Activated CD4-positive, CD25-positive, alpha-beta regulatory T cell treated with anti-CD3 and anti-CD28 coated beads, Interleukin-2, amount 50 U/mL, for 16 hours (primary cell): ENCODE results near the gene ADGRG2.

ENCODE experiments used
- DNase-seq: peaks from one replicate; pipeline ENCODE4 v3.0.0-alpha.2; 2020; ENCODE audit warnings: low read depth, low spot score

The ADGRG2 gene

DNA sequence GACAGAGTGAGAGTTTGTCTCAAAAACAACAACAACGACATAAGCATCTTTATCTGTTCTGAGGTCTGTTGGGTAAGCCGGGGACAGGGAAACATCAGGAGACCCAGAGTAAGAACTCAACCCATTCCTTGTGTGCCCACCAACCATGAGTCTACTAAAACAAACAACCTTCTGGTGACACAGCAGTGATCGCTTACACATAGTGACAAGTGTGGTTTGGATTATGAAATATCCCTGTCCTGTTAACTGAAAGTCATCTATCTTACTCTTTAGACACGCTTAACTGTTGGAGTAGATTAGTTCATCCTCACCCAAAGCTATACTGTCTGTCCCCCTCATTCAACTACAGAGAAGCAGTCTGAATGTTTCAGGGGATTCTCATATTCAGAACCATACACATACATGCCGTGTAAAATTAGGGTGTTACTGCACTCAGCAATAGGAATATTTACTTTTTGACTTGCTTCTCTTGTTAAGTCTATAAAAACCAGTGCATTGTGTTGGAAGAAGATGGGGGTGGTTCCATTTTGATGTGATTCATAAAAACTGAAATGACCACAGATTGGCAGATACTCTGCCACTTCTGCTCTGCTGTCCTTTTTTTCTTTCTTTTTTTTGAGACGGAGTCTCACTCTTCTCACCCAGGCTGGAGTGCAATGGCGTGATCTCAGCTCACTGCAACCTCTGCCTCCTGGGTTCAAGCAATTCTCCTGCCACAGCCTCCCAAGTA is 165.8 kb downstream of the ADGRG2 start:
- DNase-seq, result no peak

DNA sequence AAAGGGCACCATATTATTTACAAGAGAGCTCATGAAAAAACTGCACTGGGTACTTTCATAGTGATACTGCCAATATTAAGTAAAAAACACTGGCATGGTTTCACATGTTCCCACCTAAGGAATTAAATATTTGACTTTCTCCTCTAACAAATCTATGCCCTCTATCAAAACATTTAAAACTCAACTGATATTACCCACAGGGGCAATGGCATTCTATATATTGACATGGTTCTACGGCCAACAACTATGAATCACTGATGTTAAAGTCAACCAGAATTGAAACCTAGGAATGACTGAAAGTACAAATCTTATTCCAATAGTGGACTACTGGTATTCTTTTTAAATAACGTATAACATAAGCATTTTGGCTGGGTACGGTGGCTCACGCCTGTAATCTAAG is 166.6 kb downstream of the ADGRG2 start:
- DNase-seq, result no peak

DNA sequence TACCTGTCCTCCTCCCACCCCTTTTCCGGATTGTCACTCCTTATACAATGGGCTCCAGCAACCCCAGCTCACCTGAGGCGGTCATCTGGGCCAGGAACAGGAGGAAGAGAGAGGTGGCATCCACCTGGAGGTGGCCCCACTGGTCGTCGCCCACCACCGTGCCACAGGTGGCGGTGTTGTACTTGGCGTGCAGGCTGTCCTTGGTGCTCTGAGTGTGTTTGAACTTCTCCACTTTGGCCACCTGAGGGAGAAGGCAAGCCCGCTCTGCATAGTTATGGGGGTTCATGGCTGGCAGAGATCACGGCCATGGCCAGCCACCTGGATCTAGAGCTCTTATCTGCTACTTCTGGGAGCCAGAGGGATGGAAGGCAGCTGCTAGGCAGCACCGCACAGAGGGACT is 171.2 kb downstream of the ADGRG2 start:
- no peak for DNase-seq

DNA sequence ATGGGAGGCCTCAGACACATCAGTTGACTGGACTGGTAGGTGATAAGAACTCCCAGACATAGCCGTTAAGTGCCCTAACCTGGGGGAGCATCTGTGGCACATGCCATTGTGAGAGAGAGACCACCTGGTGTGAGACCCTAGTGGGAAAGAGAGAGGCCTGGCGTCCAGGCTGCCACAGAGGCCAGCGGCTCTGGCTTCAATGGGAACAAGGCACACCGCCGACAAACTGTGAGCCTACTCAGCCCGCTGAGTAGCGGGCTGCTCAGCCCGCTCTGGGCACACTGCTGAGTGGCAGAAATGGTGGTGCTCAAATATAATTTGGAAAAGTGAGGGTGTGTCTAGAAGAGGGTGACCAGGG is 172.3 kb downstream of the ADGRG2 start:
- no peak for DNase-seq

DNA sequence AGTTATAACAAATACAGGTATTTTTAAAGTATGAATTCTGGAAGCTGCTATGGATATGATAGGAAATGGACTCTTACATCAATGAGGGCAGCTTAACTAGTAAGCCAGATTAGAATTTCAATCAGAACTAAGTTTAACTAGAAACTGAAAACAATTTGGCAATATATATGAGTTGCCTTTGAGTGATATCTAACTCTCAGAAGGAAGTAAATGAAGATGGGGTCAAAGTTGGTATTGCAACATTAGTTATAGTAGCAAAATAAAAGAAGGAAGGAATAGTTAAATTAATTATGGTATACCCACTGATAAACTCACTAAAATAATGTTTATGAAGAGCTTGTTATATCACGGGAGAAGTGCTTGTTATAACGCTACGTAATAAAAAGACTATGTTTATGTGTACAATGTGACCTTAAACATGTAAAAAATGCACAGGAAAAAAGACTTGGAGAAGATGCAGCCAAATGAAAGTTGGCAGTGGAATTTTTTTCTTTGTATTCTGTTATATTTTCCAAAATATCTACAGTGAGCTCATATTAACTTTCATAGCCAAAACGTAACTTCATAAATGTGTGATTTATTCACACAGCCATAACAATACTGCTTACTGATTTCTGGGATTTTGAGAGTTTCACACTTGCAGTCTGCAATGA is 172.9 kb downstream of the ADGRG2 start:
- DNase-seq, result no peak

DNA sequence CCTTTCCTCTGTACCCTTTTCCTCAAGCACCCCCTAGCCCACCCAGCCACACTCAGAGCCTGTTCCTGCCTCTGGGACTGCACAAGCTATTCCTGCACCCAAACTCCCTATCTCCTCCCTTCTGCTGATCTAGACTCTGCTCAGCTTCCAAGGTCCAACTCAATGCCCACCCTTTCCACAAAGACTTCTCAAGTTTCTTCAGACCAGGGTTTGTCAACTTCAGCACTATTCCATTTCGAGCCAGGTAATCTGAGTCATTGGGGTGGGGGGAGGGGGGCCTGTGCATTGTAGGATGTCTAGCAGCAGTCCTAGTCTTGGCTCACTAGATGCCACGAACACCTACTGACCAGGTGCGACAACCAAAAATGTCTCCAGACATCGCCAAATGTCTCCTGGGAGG is 175.7 kb downstream of the ADGRG2 start:
- DNase-seq, result no peak

DNA sequence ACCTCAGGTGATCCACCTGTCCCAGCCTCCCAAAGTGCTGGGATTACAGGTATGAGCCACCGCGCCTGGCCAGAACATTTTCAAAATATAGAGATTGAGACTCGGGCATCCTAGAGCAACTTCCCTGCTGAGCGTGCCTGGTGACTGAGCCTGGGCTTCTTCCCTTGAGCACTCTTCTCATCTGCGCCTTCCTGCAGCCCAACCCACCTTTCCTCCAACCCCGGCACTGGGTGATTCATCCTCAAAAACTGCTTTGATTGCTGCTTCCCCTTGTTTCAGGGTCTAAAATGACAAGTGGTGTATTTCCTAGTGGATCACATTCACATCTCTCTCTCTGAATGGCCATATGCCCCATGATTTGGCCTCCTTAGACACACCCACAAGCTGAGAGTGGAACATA is 176.1 kb downstream of the ADGRG2 start:
- DNase-seq, result no peak

DNA sequence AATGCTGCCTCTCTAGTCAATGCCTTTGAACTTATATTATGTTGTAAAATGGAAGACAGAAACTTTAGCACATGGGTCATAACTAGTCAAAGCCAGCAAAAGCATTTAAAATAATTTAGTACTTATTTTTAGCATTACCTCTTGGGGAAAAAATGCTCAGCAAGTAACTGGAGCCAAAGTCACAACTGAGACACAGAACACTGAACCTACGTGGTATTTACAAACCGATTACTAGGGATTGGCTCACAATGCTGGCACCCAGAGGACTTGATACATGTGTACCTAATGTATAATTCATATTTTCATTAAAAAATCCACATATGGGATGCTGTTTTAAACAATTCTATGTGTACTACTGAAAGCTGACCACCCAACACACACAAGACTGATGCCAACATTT is 176.8 kb downstream of the ADGRG2 start:
- no peak for DNase-seq

DNA sequence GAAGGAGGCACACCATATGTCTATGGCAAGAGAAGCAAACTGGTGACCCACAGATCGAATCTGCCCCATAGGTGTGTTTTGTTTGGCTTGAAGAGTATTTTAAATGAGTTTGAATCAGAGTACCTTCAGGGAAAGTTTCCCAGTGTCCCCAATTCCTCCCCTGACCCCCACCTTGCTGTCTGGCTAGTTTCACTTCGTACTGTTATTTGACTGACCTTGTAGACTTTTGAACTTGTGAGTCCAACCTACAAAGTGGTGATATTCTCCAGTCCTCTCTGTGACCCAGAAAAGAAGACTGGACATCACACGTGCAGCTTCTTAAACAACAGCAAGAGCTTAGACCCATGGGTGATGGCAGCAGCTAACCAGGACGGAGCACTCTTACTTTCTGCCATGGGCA is 177.8 kb downstream of the ADGRG2 start:
- no peak for DNase-seq

DNA sequence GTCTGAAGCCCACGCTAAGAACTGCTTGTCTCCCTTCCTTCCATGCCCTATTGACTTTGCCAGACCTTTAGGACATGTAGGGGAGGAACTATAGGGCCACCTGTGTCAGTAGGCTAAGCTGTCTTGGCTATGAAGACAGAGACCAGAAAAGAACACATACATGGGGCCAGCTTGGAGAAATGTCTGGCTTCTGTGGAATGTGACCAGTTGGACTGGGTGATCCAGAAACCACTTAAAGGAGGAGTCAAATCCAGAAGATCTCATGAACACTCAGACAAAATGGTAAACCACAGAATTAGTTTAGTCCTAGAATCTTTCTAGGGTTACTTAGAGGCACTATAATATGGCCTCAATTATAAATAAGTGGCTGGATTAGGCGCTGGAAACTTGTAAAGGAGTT is 180.4 kb downstream of the ADGRG2 start:
- DNase-seq, result no peak
